ENCODE data around the gene RALY. TPM values are rescaled to one million over a fixed set of nuclear protein-coding genes. Genes with fewer than 3 reads are reported as not detected.
A peak's percentile ranks its signal among the peaks of the same experiment; 100 is the strongest.

The RALY gene
- total RNA-seq, 1 donor from 2014 or later: 236 TPM

DNA sequence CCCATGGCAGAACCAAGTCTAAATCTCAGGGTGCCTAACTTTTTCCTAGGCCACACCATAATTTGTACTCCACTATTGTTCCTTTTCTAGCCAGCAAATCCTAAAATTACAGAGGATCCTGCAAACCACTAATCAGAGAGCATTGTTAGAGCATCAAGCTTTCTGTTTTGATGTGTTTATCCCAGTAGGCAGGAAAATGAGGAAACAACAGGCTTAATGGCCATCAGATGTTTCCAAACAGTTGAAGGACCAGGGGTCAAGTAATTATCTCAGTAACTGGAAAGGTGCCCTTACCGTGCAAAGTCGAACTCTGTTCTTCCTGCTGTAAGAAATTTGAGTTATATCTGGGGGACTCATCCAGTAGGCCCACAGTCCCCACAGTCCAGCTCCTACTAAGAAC lies 58.7 kb downstream of the RALY start:
- Mint-ChIP-seq H3K27me3 (no peaks in the 10 kb centered on the region), H3K27ac (peak overlapping the region; percentile 30), H3K9me3 (ENCODE audit: low read depth) (no peaks in the 10 kb centered on the region), H3K4me3 (ENCODE audit: low read depth) (no peak overlapping the region), H3K4me1 (ENCODE audit: low read depth) (peaks cover 16% of the 10 kb centered on the region), H3K36me3 (ENCODE audit: insufficient read depth) (no peaks in the 10 kb centered on the region)
- TF ChIP-seq, protein P1, sequence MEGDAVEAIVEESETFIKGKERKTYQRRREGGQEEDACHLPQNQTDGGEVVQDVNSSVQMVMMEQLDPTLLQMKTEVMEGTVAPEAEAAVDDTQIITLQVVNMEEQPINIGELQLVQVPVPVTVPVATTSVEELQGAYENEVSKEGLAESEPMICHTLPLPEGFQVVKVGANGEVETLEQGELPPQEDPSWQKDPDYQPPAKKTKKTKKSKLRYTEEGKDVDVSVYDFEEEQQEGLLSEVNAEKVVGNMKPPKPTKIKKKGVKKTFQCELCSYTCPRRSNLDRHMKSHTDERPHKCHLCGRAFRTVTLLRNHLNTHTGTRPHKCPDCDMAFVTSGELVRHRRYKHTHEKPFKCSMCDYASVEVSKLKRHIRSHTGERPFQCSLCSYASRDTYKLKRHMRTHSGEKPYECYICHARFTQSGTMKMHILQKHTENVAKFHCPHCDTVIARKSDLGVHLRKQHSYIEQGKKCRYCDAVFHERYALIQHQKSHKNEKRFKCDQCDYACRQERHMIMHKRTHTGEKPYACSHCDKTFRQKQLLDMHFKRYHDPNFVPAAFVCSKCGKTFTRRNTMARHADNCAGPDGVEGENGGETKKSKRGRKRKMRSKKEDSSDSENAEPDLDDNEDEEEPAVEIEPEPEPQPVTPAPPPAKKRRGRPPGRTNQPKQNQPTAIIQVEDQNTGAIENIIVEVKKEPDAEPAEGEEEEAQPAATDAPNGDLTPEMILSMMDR (IDR thresholded peaks at IDR 0.05; ENCODE audit: unreplicated experiment): no peak
- DNase-seq (ENCODE audit: low spot score, unreplicated experiment): no peak

DNA sequence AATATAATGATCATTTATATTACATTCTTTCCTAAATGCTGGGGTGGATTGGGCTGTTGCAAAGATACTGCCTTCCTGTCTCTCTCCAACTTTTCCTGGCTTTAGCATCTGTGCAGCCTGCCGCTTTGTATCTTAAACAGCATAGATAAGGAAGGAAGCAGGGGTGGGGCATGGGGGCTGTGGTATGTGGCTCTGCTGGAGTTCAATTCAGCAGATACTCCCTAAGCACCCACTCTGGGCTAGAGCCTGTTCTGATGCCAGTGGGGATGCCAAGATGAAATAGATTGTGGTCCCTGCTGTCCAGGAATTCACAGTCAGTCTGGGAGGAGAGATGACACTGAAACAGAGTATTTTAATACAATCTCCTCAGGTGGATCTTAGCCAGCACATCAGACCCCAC lies 61.6 kb downstream of the RALY start:
- no peak overlapping the region for H3K4me3 Mint-ChIP-seq (ENCODE audit: low read depth)
- no peaks in the 10 kb centered on the region for H3K36me3 Mint-ChIP-seq (ENCODE audit: insufficient read depth)
- TF ChIP-seq, protein P1 (IDR thresholded peaks at IDR 0.05; ENCODE audit: unreplicated experiment): no peak
- H3K27me3 Mint-ChIP-seq: no peaks in the 10 kb centered on the region
- no peak for DNase-seq (ENCODE audit: low spot score, unreplicated experiment)
- no peak overlapping the region for H3K27ac Mint-ChIP-seq
- H3K9me3 Mint-ChIP-seq (ENCODE audit: low read depth): no peaks in the 10 kb centered on the region
- H3K4me1 Mint-ChIP-seq (ENCODE audit: low read depth): peaks cover 15% of the 10 kb centered on the region

DNA sequence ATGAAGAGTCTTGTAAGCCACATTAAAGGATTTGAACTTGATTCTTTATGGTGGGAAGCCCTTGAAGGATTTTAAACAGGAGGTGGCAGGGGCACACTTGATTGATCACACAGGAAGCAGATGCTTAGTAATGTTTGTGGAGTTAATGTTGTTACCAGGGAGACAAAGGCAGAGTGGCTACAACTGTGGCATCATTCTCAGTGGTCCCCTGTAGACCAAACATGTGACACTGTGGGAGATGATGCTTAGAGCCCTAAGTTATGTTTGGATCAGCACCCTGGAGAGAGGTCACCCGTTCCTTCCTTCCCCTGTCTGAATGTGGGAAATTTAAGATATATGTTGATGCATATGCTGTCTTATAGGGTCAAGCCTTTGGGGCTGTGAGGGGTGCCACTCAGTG lies 65.1 kb downstream of the RALY start:
- TF ChIP-seq, protein P1 (IDR thresholded peaks at IDR 0.05; ENCODE audit: unreplicated experiment): no peak
- Mint-ChIP-seq H3K27ac (no peak overlapping the region), H3K36me3 (ENCODE audit: insufficient read depth) (no peaks in the 10 kb centered on the region), H3K27me3 (no peaks in the 10 kb centered on the region), H3K9me3 (ENCODE audit: low read depth) (no peaks in the 10 kb centered on the region), H3K4me1 (ENCODE audit: low read depth) (peaks cover 18% of the 10 kb centered on the region), H3K4me3 (ENCODE audit: low read depth) (no peak overlapping the region)
- no peak for DNase-seq (ENCODE audit: low spot score, unreplicated experiment)

DNA sequence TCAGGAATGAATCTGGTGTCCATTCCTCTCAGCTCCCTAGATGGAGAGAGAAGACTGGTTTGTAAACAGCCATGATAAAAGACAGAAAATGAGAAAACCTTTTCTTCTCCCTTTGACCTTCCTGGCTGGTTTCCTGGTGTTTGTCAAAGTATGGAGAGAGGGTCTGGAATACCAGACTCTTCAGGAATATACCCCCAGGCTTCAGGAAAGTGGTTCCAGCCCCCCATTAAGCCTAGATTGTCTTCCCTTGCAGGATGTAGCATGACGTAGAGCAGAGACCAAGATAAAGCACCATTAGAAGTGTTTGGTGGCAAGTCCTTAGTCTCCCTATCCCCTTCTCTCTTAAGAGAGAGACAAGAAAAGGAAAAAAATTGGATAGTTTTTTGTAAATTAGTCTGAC lies 67.3 kb downstream of the RALY start:
- Mint-ChIP-seq H3K9me3 (ENCODE audit: low read depth) (no peaks in the 10 kb centered on the region), H3K4me1 (ENCODE audit: low read depth) (peaks cover 11% of the 10 kb centered on the region), H3K36me3 (ENCODE audit: insufficient read depth) (peaks cover 2% of the 10 kb centered on the region), H3K4me3 (ENCODE audit: low read depth) (no peak overlapping the region), H3K27me3 (no peaks in the 10 kb centered on the region), H3K27ac (peak overlapping the region; percentile 65)
- no peak for DNase-seq (ENCODE audit: low spot score, unreplicated experiment)
- TF ChIP-seq, protein P1 (IDR thresholded peaks at IDR 0.05; ENCODE audit: unreplicated experiment): no peak

DNA sequence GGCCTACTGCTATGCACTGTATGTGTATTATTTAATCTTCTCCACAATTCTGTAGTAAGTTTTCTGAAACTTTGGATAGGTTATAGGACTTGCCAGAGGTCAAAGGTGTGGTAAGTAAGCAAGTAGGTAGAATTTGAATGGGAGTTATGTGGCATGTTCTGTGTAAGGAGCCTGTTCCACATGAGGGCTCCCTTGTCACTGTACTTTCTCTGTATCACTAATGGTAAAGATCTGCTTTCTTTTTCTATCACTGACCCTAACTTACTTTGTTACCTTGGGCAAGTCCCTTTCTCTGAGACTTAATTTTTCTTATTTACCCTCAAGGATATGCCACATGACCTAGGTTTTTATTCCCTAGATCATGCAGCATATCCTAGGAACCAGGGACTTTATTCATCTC lies 68.0 kb downstream of the RALY start:
- Mint-ChIP-seq H3K4me1 (ENCODE audit: low read depth) (peaks cover 11% of the 10 kb centered on the region), H3K36me3 (ENCODE audit: insufficient read depth) (peaks cover 2% of the 10 kb centered on the region), H3K9me3 (ENCODE audit: low read depth) (no peaks in the 10 kb centered on the region), H3K27me3 (no peaks in the 10 kb centered on the region), H3K4me3 (ENCODE audit: low read depth) (no peak overlapping the region), H3K27ac (no peak overlapping the region)
- DNase-seq (ENCODE audit: low spot score, unreplicated experiment): no peak
- TF ChIP-seq, protein P1 (IDR thresholded peaks at IDR 0.05; ENCODE audit: unreplicated experiment): no peak

Data from progenitor cell of endocrine pancreas (in vitro differentiated cells).